Endothelial cell (in vitro differentiated cells): ENCODE measurements around the gene ZC3H11A. TPM values are rescaled to one million over a fixed set of nuclear protein-coding genes. Genes with fewer than 3 reads are reported as not detected.
A peak's percentile ranks its signal among the peaks of the same experiment; 100 is the strongest.

Source experiments
- DNase-seq: peaks from one replicate; pipeline ENCODE4 v3.0.0; 2021; ENCODE audit warnings: low spot score
- H3K27ac Mint-ChIP-seq: one replicate; pipeline ENCODE4 v1.8.0; 2021; ENCODE audit warnings: mixed read lengths, inconsistent platforms; ENCODE audit not compliant: unreplicated experiment
- H3K27me3 Mint-ChIP-seq: one replicate; pipeline ENCODE4 v1.8.0; 2021; ENCODE audit warnings: mild to moderate bottlenecking, moderate library complexity, mixed read lengths, inconsistent platforms; ENCODE audit not compliant: unreplicated experiment
- H3K36me3 Mint-ChIP-seq: one replicate; pipeline ENCODE4 v1.8.0; 2021; ENCODE audit warnings: mild to moderate bottlenecking, low read depth, mixed read lengths, inconsistent platforms; ENCODE audit not compliant: unreplicated experiment
- H3K4me1 Mint-ChIP-seq: one replicate; pipeline ENCODE4 v1.8.0; 2021; ENCODE audit warnings: mild to moderate bottlenecking, mixed read lengths, inconsistent platforms; ENCODE audit not compliant: unreplicated experiment
- H3K4me3 Mint-ChIP-seq: one replicate; pipeline ENCODE4 v1.8.0; 2021; ENCODE audit warnings: mild to moderate bottlenecking, mixed read lengths, inconsistent platforms; ENCODE audit not compliant: unreplicated experiment
- H3K9me3 Mint-ChIP-seq: one replicate; pipeline ENCODE4 v1.8.0; 2021; ENCODE audit warnings: mixed read lengths, inconsistent platforms; ENCODE audit not compliant: unreplicated experiment
- CTCF ChIP-seq: fragments of 200-600 bp; sonication (generic); IDR thresholded peaks from one replicate; pipeline ENCODE4 v1.5.0; 2021; ENCODE audit warnings: antibody characterized with exemption; ENCODE audit not compliant: unreplicated experiment
- total RNA-seq: library from RNA; stranded (reverse); fragmentation: NEBNext Ultra II Directional; extraction: Animal tissue kit (Norgen Biotek cat#: 25700); gene quantifications from one replicate; pipeline ENCODE4 v1.2.1, GENCODE V29; 2021; ENCODE audit not compliant: unreplicated experiment

ZC3H11A gene
- total RNA-seq, 1 donor from 2014 or later = 85.9 TPM

DNA sequence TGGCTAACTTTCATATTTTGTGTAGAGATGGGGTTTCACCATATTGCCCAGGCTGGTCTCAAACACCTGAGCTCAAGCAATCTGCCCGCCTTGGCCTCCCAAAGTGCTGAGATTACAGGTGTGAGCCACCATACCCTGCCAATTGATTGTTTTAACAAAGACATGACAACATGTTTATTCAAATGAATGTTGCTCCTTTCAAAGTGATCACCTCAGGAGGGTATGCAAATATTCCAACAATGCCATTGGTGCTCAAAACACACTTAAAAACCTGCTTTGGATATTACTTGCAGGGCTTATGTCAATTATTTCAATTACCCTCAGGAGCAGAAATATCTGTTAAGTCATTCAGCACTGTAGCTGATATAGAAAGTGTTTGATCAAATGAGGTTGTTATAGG lies 22.6 kb upstream of the ZC3H11A start:
- DNase-seq = no peak
- H3K4me3 Mint-ChIP-seq = no peak overlapping the region
- no peaks in the 10 kb centered on the region for H3K9me3 Mint-ChIP-seq
- no peaks in the 10 kb centered on the region for H3K27me3 Mint-ChIP-seq
- no peak overlapping the region for H3K27ac Mint-ChIP-seq
- H3K36me3 Mint-ChIP-seq = no peaks in the 10 kb centered on the region
- peaks cover 20% of the 10 kb centered on the region for H3K4me1 Mint-ChIP-seq
- TF ChIP-seq CTCF = no peak

DNA sequence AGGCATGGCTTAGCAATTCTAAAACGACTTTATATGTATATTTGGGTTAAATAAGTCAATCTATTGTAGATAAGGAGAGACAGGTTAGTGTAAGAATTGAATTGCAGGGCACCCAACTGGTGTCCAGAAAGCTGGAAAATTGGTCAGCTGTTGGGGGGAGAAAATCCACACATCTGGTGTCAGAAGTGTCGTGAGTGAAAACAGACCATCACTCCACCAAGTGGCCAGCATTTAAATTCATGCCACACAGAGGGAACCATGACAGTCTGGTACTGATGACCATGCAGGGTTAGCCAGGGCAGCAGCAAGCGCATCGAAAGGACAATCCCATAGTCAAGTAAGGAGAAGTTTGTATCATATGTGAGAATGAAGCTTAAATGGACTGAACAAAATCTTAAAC lies 18.8 kb upstream of the ZC3H11A start:
- Mint-ChIP-seq H3K27ac (no peak overlapping the region), H3K4me3 (no peak overlapping the region), H3K9me3 (no peaks in the 10 kb centered on the region), H3K4me1 (peaks cover 6% of the 10 kb centered on the region), H3K27me3 (no peaks in the 10 kb centered on the region), H3K36me3 (no peaks in the 10 kb centered on the region)
- peak; percentile 11 for DNase-seq
- TF ChIP-seq CTCF = no peak

DNA sequence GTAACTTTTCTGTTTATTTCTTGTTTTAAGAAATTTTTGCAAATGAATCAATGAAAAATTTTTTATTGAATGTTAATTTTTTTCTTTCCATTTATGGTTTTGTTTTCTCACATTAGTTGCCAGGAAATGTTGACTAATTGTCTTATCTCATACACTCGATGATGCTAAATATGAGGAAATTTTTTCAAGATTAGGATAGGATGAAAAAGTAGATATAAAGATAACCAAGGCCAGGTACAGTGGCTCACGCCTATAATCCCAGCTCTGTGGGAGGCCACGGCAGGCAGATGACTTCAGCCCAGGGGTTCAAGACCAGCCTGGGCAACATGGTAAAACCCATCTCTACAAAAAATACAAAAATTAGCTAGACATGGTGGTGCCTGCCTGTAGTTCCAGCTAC lies 17.8 kb upstream of the ZC3H11A start:
- no peaks in the 10 kb centered on the region for H3K9me3 Mint-ChIP-seq
- H3K36me3 Mint-ChIP-seq = no peaks in the 10 kb centered on the region
- no peak overlapping the region for H3K27ac Mint-ChIP-seq
- DNase-seq = no peak
- H3K4me1 Mint-ChIP-seq = peaks cover 6% of the 10 kb centered on the region
- H3K27me3 Mint-ChIP-seq = no peaks in the 10 kb centered on the region
- H3K4me3 Mint-ChIP-seq = no peak overlapping the region
- no peak for TF ChIP-seq CTCF

GRCh38 chr1:203778146-203778545 lies 17.3 kb upstream of the ZC3H11A start:
- Mint-ChIP-seq H3K4me1 (peaks cover 6% of the 10 kb centered on the region), H3K4me3 (no peak overlapping the region), H3K27me3 (no peaks in the 10 kb centered on the region), H3K36me3 (no peaks in the 10 kb centered on the region), H3K9me3 (no peaks in the 10 kb centered on the region), H3K27ac (no peak overlapping the region)
- no peak for TF ChIP-seq CTCF
- DNase-seq = no peak

- H3K4me3 Mint-ChIP-seq = no peak overlapping the region
- DNase-seq = no peak
- no peaks in the 10 kb centered on the region for H3K27me3 Mint-ChIP-seq
- no peak overlapping the region for H3K27ac Mint-ChIP-seq
- H3K36me3 Mint-ChIP-seq = no peaks in the 10 kb centered on the region
- H3K4me1 Mint-ChIP-seq = peaks cover 6% of the 10 kb centered on the region
- no peak for TF ChIP-seq CTCF
- H3K9me3 Mint-ChIP-seq = no peaks in the 10 kb centered on the region
These were observed 16.6 kb upstream of the ZC3H11A start for GRCh38 chr1:203778789-203779188.
